Parathyroid adenoma (tissue), 2 donors: ENCODE measurements around the gene TECPR1.

Source experiments
- H2AFZ ChIP-seq: fragments of 300-600 bp; sonication (generic); one replicate; pipeline ENCODE4 v1.7.0; 2017; ENCODE audit warnings: antibody characterized with exemption, mild to moderate bottlenecking
- H3K27ac ChIP-seq: fragments of 300-600 bp; sonication (generic); one replicate; pipeline ENCODE4 v1.7.0; 2017
- H3K27me3 ChIP-seq: fragments of 300-600 bp; sonication (generic); one replicate; pipeline ENCODE4 v1.7.0; 2017; ENCODE audit warnings: low read length; ENCODE audit not compliant: control insufficient read depth, insufficient read depth
- H3K36me3 ChIP-seq: fragments of 300-600 bp; sonication (generic); one replicate; pipeline ENCODE4 v1.7.0; 2017; ENCODE audit warnings: low read length; ENCODE audit not compliant: control insufficient read depth, insufficient read depth
- H3K4me1 ChIP-seq: fragments of 300-600 bp; sonication (generic); one replicate; pipeline ENCODE4 v1.7.0; 2017; ENCODE audit warnings: control low read depth
- H3K4me2 ChIP-seq: fragments of 300-600 bp; sonication (generic); one replicate; pipeline ENCODE4 v1.7.0; 2017; ENCODE audit warnings: low read length
- H3K4me3 ChIP-seq: fragments of 300-600 bp; sonication (generic); one replicate; pipeline ENCODE4 v1.7.0; 2017; ENCODE audit warnings: low read depth, low read length
- H3K79me2 ChIP-seq: fragments of 300-600 bp; sonication (generic); one replicate; pipeline ENCODE4 v1.7.0; 2017; ENCODE audit warnings: control low read depth
- H3K9ac ChIP-seq: fragments of 300-600 bp; sonication (generic); one replicate; pipeline ENCODE4 v1.7.0; 2017; ENCODE audit warnings: mild to moderate bottlenecking
- H3K9me3 ChIP-seq: fragments of 300-600 bp; sonication (generic); one replicate; pipeline ENCODE4 v1.7.0; 2017; ENCODE audit warnings: low read length; ENCODE audit not compliant: control insufficient read depth
- TF ChIP-seq, protein P1 (sequence below): fragments of 300-600 bp; sonication (generic); IDR thresholded peaks from one replicate; pipeline ENCODE4 v1.7.0; 2017; ENCODE audit warnings: antibody characterized with exemption, mild to moderate bottlenecking
- donor health status: primary hyperparathyroidism.

TECPR1 gene

DNA sequence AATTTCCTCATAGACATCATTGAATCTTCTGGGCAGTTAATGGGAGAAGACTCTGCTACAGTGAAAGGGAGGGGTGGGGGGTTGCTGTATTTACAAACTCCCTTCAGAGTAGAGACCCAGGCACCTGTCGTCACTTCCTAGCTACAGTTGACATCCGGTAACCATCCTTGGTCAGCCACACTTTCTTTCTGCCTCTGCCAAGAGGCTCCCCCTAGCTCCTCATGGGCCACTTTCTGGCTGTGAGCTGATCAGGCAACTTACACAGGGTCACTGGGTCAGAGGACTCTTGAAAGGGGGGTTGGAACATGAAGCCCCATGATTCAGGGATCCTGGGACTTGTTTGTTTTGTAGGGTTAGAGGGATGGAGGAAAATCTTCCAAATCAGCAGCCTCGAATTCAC, 1.2 kb downstream of the TECPR1 start:
- no peaks in the 10 kb centered on the region for H3K9me3 ChIP-seq
- peaks cover 16% of the 10 kb centered on the region for H3K4me1 ChIP-seq
- no peaks in the 10 kb centered on the region for H3K36me3 ChIP-seq
- H3K27ac ChIP-seq = peak overlapping the region; percentile 81
- peaks cover 31% of the 10 kb centered on the region for H3K79me2 ChIP-seq
- H2AFZ ChIP-seq = peak overlapping the region; percentile 99
- peak overlapping the region; percentile 84 for H3K4me3 ChIP-seq
- no peak overlapping the region for H3K9ac ChIP-seq
- no peaks in the 10 kb centered on the region for H3K27me3 ChIP-seq
- H3K4me2 ChIP-seq = peak overlapping the region; percentile 91
- TF ChIP-seq, protein P1, sequence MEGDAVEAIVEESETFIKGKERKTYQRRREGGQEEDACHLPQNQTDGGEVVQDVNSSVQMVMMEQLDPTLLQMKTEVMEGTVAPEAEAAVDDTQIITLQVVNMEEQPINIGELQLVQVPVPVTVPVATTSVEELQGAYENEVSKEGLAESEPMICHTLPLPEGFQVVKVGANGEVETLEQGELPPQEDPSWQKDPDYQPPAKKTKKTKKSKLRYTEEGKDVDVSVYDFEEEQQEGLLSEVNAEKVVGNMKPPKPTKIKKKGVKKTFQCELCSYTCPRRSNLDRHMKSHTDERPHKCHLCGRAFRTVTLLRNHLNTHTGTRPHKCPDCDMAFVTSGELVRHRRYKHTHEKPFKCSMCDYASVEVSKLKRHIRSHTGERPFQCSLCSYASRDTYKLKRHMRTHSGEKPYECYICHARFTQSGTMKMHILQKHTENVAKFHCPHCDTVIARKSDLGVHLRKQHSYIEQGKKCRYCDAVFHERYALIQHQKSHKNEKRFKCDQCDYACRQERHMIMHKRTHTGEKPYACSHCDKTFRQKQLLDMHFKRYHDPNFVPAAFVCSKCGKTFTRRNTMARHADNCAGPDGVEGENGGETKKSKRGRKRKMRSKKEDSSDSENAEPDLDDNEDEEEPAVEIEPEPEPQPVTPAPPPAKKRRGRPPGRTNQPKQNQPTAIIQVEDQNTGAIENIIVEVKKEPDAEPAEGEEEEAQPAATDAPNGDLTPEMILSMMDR = no peak

GRCh38 chr7:98249106-98249505, 2.9 kb downstream of the TECPR1 start:
- no peaks in the 10 kb centered on the region for H3K27me3 ChIP-seq
- TF ChIP-seq, protein P1 = no peak
- peaks cover 16% of the 10 kb centered on the region for H3K4me1 ChIP-seq
- H3K4me2 ChIP-seq = no peak overlapping the region
- no peaks in the 10 kb centered on the region for H3K36me3 ChIP-seq
- peak overlapping the region; percentile 26 for H3K27ac ChIP-seq
- H2AFZ ChIP-seq = no peak overlapping the region
- peaks cover 31% of the 10 kb centered on the region for H3K79me2 ChIP-seq
- no peak overlapping the region for H3K4me3 ChIP-seq
- no peak overlapping the region for H3K9ac ChIP-seq
- H3K9me3 ChIP-seq = no peaks in the 10 kb centered on the region

GRCh38 chr7:98248156-98248555, 3.9 kb downstream of the TECPR1 start:
- no peaks in the 10 kb centered on the region for H3K9me3 ChIP-seq
- peaks cover 13% of the 10 kb centered on the region for H3K4me1 ChIP-seq
- H2AFZ ChIP-seq = no peak overlapping the region
- no peak overlapping the region for H3K9ac ChIP-seq
- no peaks in the 10 kb centered on the region for H3K36me3 ChIP-seq
- no peak overlapping the region for H3K27ac ChIP-seq
- TF ChIP-seq, protein P1 = no peak
- H3K79me2 ChIP-seq = peaks cover 26% of the 10 kb centered on the region
- H3K4me3 ChIP-seq = no peak overlapping the region
- no peak overlapping the region for H3K4me2 ChIP-seq
- H3K27me3 ChIP-seq = no peaks in the 10 kb centered on the region

DNA sequence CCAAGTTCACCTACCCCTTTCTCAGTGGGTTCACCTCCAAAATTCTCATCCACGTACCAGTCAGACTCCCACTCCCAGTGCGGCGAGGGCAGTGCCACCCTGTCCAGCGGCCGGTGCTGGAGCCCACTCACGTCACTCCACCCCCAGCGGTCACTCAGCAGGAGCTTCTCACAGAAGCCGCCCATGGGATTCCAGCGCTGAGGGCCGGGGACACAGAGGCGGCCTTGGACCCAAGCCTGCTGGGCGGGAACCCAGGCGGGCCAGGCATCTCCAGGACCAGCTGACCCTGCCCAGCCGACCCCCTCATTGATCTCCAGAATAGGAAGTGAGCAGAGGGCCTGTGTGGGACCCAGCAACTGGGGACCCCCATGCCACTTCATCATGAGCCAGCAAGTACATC, 7.2 kb downstream of the TECPR1 start:
- no peak overlapping the region for H3K9ac ChIP-seq
- H3K4me3 ChIP-seq = no peak overlapping the region
- H3K79me2 ChIP-seq = peaks cover 14% of the 10 kb centered on the region
- H3K36me3 ChIP-seq = no peaks in the 10 kb centered on the region
- no peak overlapping the region for H3K27ac ChIP-seq
- no peaks in the 10 kb centered on the region for H3K9me3 ChIP-seq
- no peak overlapping the region for H3K4me2 ChIP-seq
- H2AFZ ChIP-seq = no peak overlapping the region
- H3K27me3 ChIP-seq = no peaks in the 10 kb centered on the region
- TF ChIP-seq, protein P1 = no peak
- H3K4me1 ChIP-seq = no peaks in the 10 kb centered on the region

- peaks cover 11% of the 10 kb centered on the region for H3K79me2 ChIP-seq
- no peaks in the 10 kb centered on the region for H3K27me3 ChIP-seq
- no peaks in the 10 kb centered on the region for H3K36me3 ChIP-seq
- no peak overlapping the region for H3K27ac ChIP-seq
- TF ChIP-seq, protein P1 = no peak
- no peak overlapping the region for H3K4me2 ChIP-seq
- H3K4me1 ChIP-seq = no peaks in the 10 kb centered on the region
- H3K9me3 ChIP-seq = no peaks in the 10 kb centered on the region
- H3K9ac ChIP-seq = no peak overlapping the region
- no peak overlapping the region for H2AFZ ChIP-seq
- H3K4me3 ChIP-seq = no peak overlapping the region
These were observed 9.1 kb downstream of the TECPR1 start for GRCh38 chr7:98242934-98243333.
